Measurements from ENCODE around the gene ZNF618. TPM values are rescaled to one million over a fixed set of nuclear protein-coding genes. Genes with fewer than 3 reads are reported as not detected.

ZNF618 gene
- total RNA-seq, 2 donors from 2014 or later = 4.6 to 11.3 TPM

DNA sequence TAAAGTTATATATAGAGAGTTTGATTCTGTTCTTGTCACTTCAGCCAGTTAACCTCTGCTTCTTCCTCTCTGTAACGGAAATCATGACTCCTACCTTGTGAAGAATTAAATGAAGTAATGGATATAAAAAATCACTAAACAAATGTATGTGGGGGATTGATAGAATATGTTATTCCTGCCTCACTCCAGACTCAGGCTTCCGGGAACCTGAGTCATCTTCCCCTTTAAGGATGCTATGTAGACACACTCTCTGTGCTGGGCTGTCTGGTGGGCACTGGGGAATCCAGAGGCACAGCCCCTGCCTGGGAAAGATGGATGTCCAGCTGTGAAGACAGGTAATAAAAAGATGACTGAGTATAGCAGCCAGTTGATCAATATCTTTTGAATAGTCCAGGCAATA is 77.4 kb downstream of the ZNF618 start:
- Histone ChIP-seq H3K4me1 (replicated peaks) (no peaks in the 10 kb centered on the region), H3K27ac (no peak overlapping the region), H3K9me3 (no peaks in the 10 kb centered on the region), H3K4me3 (no peak overlapping the region), H3K27me3 (replicated peaks; ENCODE audit: insufficient read depth) (no peaks in the 10 kb centered on the region), H3K36me3 (no peaks in the 10 kb centered on the region)
- no peak for DNase-seq (ENCODE audit: low spot score)
- WGBS = 95% methylated on average over 2 of the region's 2 CpGs
- intact Hi-C loops (cut with DNase I) = loop anchor here (10.0 kb wide), 1 partner anchor 79 kb away; the partner anchor contains the start of gene ZNF618
- TF ChIP-seq POLR2A (IDR thresholded peaks at IDR 0.05) = no peak
- TF ChIP-seq, protein P1, sequence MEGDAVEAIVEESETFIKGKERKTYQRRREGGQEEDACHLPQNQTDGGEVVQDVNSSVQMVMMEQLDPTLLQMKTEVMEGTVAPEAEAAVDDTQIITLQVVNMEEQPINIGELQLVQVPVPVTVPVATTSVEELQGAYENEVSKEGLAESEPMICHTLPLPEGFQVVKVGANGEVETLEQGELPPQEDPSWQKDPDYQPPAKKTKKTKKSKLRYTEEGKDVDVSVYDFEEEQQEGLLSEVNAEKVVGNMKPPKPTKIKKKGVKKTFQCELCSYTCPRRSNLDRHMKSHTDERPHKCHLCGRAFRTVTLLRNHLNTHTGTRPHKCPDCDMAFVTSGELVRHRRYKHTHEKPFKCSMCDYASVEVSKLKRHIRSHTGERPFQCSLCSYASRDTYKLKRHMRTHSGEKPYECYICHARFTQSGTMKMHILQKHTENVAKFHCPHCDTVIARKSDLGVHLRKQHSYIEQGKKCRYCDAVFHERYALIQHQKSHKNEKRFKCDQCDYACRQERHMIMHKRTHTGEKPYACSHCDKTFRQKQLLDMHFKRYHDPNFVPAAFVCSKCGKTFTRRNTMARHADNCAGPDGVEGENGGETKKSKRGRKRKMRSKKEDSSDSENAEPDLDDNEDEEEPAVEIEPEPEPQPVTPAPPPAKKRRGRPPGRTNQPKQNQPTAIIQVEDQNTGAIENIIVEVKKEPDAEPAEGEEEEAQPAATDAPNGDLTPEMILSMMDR (IDR thresholded peaks at IDR 0.05) = no peak
- TF ChIP-seq POLR2AphosphoS5 (IDR thresholded peaks at IDR 0.05) = no peak

DNA sequence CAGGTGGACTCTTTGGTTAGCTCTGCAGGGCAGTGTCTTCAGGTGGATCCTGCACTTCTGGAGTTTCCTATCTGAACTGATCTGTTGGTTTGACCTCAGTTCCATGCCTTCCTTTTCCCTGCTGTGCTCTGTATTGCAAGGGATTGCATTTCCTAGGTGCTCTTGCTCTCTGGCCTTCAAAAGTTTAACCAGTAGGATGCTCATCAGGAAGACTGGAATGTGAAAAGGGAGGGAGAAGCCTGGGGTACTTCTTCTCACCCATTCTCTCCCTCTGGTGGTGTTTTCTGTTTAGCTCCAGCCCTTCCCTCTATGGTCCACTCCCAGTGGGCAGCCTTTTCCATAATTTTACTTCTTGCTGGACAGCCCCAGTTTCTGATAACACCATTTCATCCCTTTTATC is 78.5 kb downstream of the ZNF618 start:
- Histone ChIP-seq H3K27ac (no peak overlapping the region), H3K27me3 (replicated peaks; ENCODE audit: insufficient read depth) (no peaks in the 10 kb centered on the region), H3K9me3 (no peaks in the 10 kb centered on the region), H3K4me1 (replicated peaks) (no peaks in the 10 kb centered on the region), H3K36me3 (no peaks in the 10 kb centered on the region), H3K4me3 (no peak overlapping the region)
- no peak for TF ChIP-seq POLR2AphosphoS5 (IDR thresholded peaks at IDR 0.05)
- no peak for TF ChIP-seq POLR2A (IDR thresholded peaks at IDR 0.05)
- TF ChIP-seq, protein P1 (IDR thresholded peaks at IDR 0.05) = no peak
- intact Hi-C loops (cut with DNase I) = loop anchor here (10.0 kb wide), 1 partner anchor 80 kb away; the partner anchor contains the start of gene ZNF618
- no peak for DNase-seq (ENCODE audit: low spot score)

DNA sequence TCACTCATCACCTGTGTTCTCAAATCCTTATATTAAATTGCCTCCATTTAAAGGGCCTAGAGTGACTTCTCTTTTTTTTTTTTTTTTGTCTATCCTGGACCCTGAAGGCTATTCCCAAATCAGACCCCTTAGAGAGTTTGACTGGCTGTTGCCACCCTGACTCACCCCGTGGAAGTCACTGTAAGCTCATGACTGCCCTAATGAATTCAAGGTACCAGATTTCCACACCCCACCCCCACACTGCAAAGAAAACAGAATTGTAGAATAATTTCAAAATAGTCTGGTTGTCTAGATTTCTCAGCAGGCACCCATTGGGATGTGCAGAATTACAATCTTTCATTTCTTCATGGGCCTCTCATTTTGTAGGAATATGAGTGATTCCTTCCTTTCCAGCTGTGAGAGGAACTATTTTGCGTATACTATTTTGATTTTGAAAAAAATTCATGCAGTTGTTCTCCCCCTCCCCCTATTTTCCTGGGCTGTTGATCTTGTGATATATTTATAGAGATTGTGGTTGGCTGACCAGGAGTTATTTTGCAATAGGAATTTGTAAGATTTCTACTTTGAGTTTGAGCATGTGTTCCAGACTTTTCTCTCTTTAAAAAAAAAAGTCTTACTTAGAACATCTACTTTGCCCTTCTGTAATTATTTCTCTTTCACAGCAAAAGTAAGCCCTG is 79.1 kb downstream of the ZNF618 start:
- 87% methylated on average over 2 of the region's 2 CpGs for WGBS
- no peaks in the 10 kb centered on the region for H3K4me1 ChIP-seq (replicated peaks)
- no peaks in the 10 kb centered on the region for H3K27me3 ChIP-seq (replicated peaks; ENCODE audit: insufficient read depth)
- H3K27ac ChIP-seq = no peak overlapping the region
- H3K4me3 ChIP-seq = no peak overlapping the region
- H3K9me3 ChIP-seq = no peaks in the 10 kb centered on the region
- H3K36me3 ChIP-seq = no peaks in the 10 kb centered on the region
- DNase-seq (ENCODE audit: low spot score) = no peak
- intact Hi-C loops (cut with DNase I) = loop anchor here (10.0 kb wide), 1 partner anchor 80 kb away; the partner anchor contains the start of gene ZNF618
- no peak for TF ChIP-seq POLR2AphosphoS5 (IDR thresholded peaks at IDR 0.05)

DNA sequence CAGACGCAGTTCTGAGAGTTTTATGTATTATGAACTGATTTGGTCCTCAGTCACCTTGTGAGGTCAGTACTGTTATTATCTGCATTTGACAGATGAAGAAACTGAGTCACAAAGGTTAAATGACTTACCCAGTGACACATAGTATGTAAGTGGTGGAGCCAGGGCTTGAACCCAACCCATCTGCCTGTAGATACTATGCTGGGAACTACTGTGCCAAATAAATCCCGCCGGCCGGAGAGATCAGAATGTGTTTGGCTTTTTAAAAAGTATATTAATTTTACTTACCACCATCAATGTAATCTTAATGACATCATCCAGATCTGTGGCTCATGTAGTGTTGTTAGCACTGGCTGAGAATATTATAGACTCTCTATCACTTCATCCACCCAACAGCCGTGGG is 80.8 kb downstream of the ZNF618 start:
- TF ChIP-seq POLR2A (IDR thresholded peaks at IDR 0.05) (no peak), POLR2AphosphoS5 (IDR thresholded peaks at IDR 0.05) (no peak)
- TF ChIP-seq, protein P1 (IDR thresholded peaks at IDR 0.05) = no peak
- Histone ChIP-seq H3K4me1 (replicated peaks) (no peaks in the 10 kb centered on the region), H3K9me3 (no peaks in the 10 kb centered on the region), H3K4me3 (no peak overlapping the region), H3K27me3 (replicated peaks; ENCODE audit: insufficient read depth) (no peaks in the 10 kb centered on the region), H3K27ac (peak overlapping the region in 1 of 2 donors; percentile 1), H3K36me3 (no peaks in the 10 kb centered on the region)
- no peak for DNase-seq (ENCODE audit: low spot score)
- intact Hi-C loops (cut with DNase I) = loop anchor here (10.0 kb wide), 1 partner anchor 82 kb away; the partner anchor contains the start of gene ZNF618
- 87% methylated on average over 5 of the region's 5 CpGs for WGBS

DNA sequence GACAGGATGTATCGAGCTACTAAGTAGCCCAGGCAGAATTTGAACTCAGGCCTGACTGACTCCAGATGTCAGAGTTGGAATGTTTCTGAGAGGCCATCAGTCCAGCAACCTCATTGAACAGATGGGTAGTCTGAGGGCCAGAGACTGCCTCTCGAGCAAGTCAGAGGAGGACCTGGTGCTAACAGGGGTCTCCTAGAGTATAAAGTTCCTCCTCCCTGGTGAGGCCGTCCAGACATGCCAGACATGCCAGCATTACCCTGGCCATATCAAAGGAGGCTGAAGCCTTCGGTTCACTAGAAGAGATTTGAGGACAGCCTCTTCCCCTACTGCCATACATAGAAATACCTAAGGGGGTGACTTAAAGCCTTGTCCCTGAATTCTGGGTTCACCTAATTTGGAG is 81.2 kb downstream of the ZNF618 start:
- Histone ChIP-seq H3K9me3 (no peaks in the 10 kb centered on the region), H3K36me3 (no peaks in the 10 kb centered on the region), H3K27me3 (replicated peaks; ENCODE audit: insufficient read depth) (no peaks in the 10 kb centered on the region), H3K4me3 (no peak overlapping the region), H3K4me1 (replicated peaks) (no peaks in the 10 kb centered on the region), H3K27ac (peak overlapping the region; percentile 1 to 29)
- TF ChIP-seq POLR2AphosphoS5 (IDR thresholded peaks at IDR 0.05) (no peak), POLR2A (IDR thresholded peaks at IDR 0.05) (no peak)
- TF ChIP-seq, protein P1 (IDR thresholded peaks at IDR 0.05) = no peak
- intact Hi-C loops (cut with DNase I) = loop anchor here (10.0 kb wide), 1 partner anchor 83 kb away; the partner anchor contains the start of gene ZNF618
- 49% methylated on average over 4 of the region's 4 CpGs for WGBS
- DNase-seq (ENCODE audit: low spot score) = no peak

All from prostate gland (tissue), 2 donors.